BE2C (cell line): ENCODE data around the gene LRTM2.

Source experiments
- DNase-seq: peaks from one replicate; pipeline ENCODE4 v3.0.0-alpha.2; 2020
- H3K27me3 ChIP-seq: fragments of 250-450 bp; sonication (Bioruptor Pico); 2 replicates; pipeline ENCODE4 v1.5.1; 2020; ENCODE audit warnings: mild to moderate bottlenecking
- H3K36me3 ChIP-seq: fragments of 250-450 bp; sonication (Bioruptor Pico); 2 replicates; pipeline ENCODE4 v1.5.1; 2020; ENCODE audit warnings: mild to moderate bottlenecking
- H3K4me1 ChIP-seq: fragments of 250-450 bp; sonication (Bioruptor Pico); 2 replicates; pipeline ENCODE4 v1.5.1; 2020
- H3K4me3 ChIP-seq: 2 replicates; pipeline ENCODE4 v1.5.1; 2011; ENCODE audit warnings: low read depth, low read length
- H3K9me3 ChIP-seq: fragments of 250-450 bp; sonication (Bioruptor Pico); 2 replicates; pipeline ENCODE4 v1.5.1; 2020
- TF ChIP-seq, protein P1 (sequence below): IDR thresholded peaks from 2 replicates; pipeline ENCODE4 v1.5.1; 2012; ENCODE audit warnings: mild to moderate bottlenecking, low read depth, low read length

The LRTM2 gene

GRCh38 chr12:1864456-1864855 lies 44.1 kb downstream of the LRTM2 start:
- Histone ChIP-seq H3K36me3 (no peaks in the 10 kb centered on the region), H3K4me1 (no peaks in the 10 kb centered on the region), H3K9me3 (no peaks in the 10 kb centered on the region), H3K4me3 (no peak overlapping the region), H3K27me3 (no peaks in the 10 kb centered on the region; the same call in 1 of the 2 replicates)
- no peak for DNase-seq
- TF ChIP-seq, protein P1, sequence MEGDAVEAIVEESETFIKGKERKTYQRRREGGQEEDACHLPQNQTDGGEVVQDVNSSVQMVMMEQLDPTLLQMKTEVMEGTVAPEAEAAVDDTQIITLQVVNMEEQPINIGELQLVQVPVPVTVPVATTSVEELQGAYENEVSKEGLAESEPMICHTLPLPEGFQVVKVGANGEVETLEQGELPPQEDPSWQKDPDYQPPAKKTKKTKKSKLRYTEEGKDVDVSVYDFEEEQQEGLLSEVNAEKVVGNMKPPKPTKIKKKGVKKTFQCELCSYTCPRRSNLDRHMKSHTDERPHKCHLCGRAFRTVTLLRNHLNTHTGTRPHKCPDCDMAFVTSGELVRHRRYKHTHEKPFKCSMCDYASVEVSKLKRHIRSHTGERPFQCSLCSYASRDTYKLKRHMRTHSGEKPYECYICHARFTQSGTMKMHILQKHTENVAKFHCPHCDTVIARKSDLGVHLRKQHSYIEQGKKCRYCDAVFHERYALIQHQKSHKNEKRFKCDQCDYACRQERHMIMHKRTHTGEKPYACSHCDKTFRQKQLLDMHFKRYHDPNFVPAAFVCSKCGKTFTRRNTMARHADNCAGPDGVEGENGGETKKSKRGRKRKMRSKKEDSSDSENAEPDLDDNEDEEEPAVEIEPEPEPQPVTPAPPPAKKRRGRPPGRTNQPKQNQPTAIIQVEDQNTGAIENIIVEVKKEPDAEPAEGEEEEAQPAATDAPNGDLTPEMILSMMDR = no peak

DNA sequence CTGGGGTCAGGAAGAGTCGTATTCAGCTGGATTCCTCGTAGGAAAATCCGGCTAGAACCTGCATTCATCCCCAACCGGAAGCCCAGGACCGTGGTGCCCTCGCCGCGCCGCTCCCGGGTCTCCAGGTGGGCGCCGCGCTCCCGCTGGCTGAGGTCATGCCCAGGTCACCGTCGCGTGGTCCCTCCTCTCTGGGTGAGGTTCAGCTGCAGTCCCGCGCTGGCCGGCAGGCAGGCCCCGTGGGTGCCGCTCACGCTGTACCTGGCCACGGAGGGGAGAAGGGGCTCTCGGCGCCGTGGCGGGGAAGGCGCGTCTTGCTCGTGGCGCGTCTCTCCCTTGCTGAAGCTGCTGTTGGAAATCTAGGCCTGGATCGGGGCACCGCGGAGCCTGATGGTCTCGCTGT lies 44.5 kb downstream of the LRTM2 start:
- Histone ChIP-seq H3K36me3 (no peaks in the 10 kb centered on the region), H3K9me3 (no peaks in the 10 kb centered on the region), H3K4me3 (no peak overlapping the region), H3K27me3 (no peaks in the 10 kb centered on the region; the same call in 1 of the 2 replicates), H3K4me1 (no peaks in the 10 kb centered on the region)
- DNase-seq = no peak
- TF ChIP-seq, protein P1 = no peak

DNA sequence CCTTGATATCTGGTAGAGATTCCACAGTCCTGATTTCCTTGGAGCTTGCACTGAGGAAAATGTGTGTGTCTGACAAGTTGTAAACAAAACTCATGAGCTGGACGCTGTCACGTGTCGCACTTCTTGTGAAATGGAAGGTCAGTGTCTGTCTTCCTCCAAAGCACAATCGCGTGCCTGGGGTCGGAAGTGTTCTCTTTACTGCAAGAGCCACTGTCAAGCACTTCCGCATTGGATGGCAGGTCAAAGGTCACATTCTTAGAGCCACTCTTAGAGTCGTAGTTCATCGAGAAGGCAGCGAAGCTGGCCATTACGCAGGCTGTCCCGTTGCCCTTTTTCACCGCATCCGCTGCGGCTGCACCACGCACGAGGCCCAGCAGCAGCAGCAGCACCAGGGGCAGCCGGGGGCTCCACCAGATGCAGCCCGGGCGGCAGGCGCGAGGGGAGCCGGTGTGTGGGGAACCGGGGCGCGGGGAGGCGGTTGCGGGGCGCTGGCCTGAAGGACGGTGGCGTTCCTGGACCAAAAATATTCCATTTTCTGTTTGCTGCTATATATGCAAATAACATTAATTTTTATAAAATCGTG lies 45.0 kb downstream of the LRTM2 start:
- DNase-seq = no peak
- no peaks in the 10 kb centered on the region; the same call in 1 of the 2 replicates for H3K27me3 ChIP-seq
- H3K4me1 ChIP-seq = no peaks in the 10 kb centered on the region
- TF ChIP-seq, protein P1 = no peak
- H3K9me3 ChIP-seq = no peaks in the 10 kb centered on the region
- no peaks in the 10 kb centered on the region for H3K36me3 ChIP-seq
- H3K4me3 ChIP-seq = no peak overlapping the region

GRCh38 chr12:1869145-1869544 lies 48.8 kb downstream of the LRTM2 start:
- H3K9me3 ChIP-seq = 0 out of 2 replicates have a peak, but pooled peaks cover 3% of the 10 kb centered on the region
- H3K4me3 ChIP-seq = no peak overlapping the region
- TF ChIP-seq, protein P1 = no peak
- no peaks in the 10 kb centered on the region; the same call in 1 of the 2 replicates for H3K4me1 ChIP-seq
- H3K27me3 ChIP-seq = no peaks in the 10 kb centered on the region; the same call in 1 of the 2 replicates
- no peak for DNase-seq
- H3K36me3 ChIP-seq = no peaks in the 10 kb centered on the region

- Histone ChIP-seq H3K9me3 (0 out of 2 replicates have a peak, but pooled peaks cover 3% of the 10 kb centered on the region), H3K27me3 (no peaks in the 10 kb centered on the region; the same call in 1 of the 2 replicates), H3K36me3 (no peaks in the 10 kb centered on the region), H3K4me3 (no peak overlapping the region), H3K4me1 (no peaks in the 10 kb centered on the region; the same call in 1 of the 2 replicates)
- DNase-seq = no peak
- TF ChIP-seq, protein P1 = no peak
Observed at GRCh38 chr12:1870086-1870485, 49.7 kb downstream of the LRTM2 start.
